Tibial nerve (tissue), 4 donors: ENCODE measurements around the gene PHOSPHO1. TPM values are rescaled to one million over a fixed set of nuclear protein-coding genes. Genes with fewer than 3 reads are reported as not detected.

ENCODE experiments used
- DNase-seq, 2 donors: peaks; one replicate each; pipeline ENCODE4 v3.0.0-alpha.2; 2019; ENCODE audit warnings: low spot score in 2 of 2
- H3K27ac ChIP-seq, 4 donors: fragments of 200-600 bp; sonication (generic) in 3 of 4; one replicate each; pipeline ENCODE4 v1.5.1; 2017 to 2019; ENCODE audit warnings: mild to moderate bottlenecking in 1 of 4
- H3K27me3 ChIP-seq, 2 donors: fragments of 200-600 bp; sonication (generic) in 1 of 2; one replicate each; pipeline versions ENCODE4 v1.5.1 to v1.6.0; 2017 to 2019
- H3K36me3 ChIP-seq, 3 donors: fragments of 200-600 bp; sonication (generic); one replicate each; pipeline ENCODE4 v1.5.1; 2018 to 2019
- H3K4me1 ChIP-seq, 4 donors: fragments of 200-600 bp; sonication (generic) in 3 of 4; one replicate each; pipeline ENCODE4 v1.5.1; 2017 to 2019
- H3K4me3 ChIP-seq, 4 donors: fragments of 200-600 bp; sonication (generic) in 3 of 4; one replicate each; pipeline ENCODE4 v1.5.1; 2017 to 2019; ENCODE audit warnings: mild to moderate bottlenecking in 1 of 4, moderate library complexity in 1 of 4
- H3K9me3 ChIP-seq, 4 donors: fragments of 200-600 bp; sonication (generic) in 3 of 4; one replicate each; pipeline ENCODE4 v1.5.1; 2017 to 2019
- EP300 ChIP-seq, 2 donors: sonication (generic); formaldehyde crosslinking; IDR thresholded peaks; one replicate each; pipeline ENCODE4 v1.6.1; 2017; ENCODE audit warnings: antibody characterized with exemption in 2 of 2, mild to moderate bottlenecking in 1 of 2
- POLR2A ChIP-seq, 2 donors: fragments of 450-650 bp; IDR thresholded peaks; one replicate each; pipeline ENCODE4 v1.6.1; 2017; ENCODE audit warnings: antibody characterized with exemption in 2 of 2, mild to moderate bottlenecking in 2 of 2, moderate library complexity in 2 of 2
- WGBS, 2 donors: methylation state at CpG; one replicate each; pipeline ENCODE4 v1.1.5; 2018; 5-methylcytosine and 5-hydroxymethylcytosine counted together
- total RNA-seq, 4 donors: library from RNA; depleted of rRNA; stranded (reverse); fragments of >200 nt; gene quantifications; one replicate each; pipeline ENCODE4 v1.1.0, GENCODE V29; 2016
- TF ChIP-seq, protein P1 (sequence below), 5 experiments: fragments of 200-600 bp in 3 of 5; fragments of 450-650 bp in 2 of 5; sonication (generic) in 3 of 5; IDR thresholded peaks; one replicate each; pipeline ENCODE4 v1.5.1; 2016 to 2019; ENCODE audit warnings: antibody characterized with exemption in 5 of 5, mild to moderate bottlenecking in 3 of 5, moderate library complexity in 2 of 5

PHOSPHO1 gene
- total RNA-seq, 4 donors from 2014 or later, result 0.21 to 1.3 (median 0.98) TPM; not detected in 1

DNA sequence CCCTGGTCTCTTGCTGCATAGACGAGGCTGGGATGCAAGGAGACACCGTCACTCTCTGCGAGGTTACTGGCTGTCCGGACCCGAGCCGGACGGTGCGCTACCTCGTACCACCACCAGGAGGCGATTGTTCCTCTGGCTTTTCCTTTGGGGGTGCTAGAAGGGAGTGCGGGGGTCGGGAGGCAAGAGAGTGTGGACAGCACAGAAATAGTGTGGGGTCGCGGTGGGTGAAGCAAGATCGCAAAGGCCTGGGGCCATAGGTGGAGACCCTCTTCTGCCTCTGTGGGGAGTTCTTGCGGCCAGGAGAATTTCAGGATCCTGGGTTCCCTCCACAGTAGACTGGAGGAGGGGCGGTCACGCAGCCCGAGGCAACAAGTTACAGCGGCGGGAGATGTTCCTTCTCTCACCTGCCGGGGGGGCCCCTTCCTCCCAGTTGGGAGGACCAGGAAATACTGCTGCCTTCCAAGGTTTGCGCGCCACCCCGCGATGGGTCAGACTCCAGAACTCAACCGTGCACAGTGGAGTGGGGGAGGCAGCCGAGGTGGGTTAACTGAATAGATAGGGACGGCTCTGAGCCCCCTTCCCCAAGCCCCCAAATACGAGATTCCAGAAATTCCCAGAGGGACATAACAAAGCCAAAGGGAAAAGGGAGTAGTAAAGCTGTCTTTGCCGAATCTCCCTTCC, 6.9 kb downstream of the PHOSPHO1 start:
- Histone ChIP-seq H3K36me3 (no peaks in the 10 kb centered on the region), H3K9me3 (no peaks in the 10 kb centered on the region), H3K27me3 (peaks cover 0 to 94% of the 10 kb centered on the region in 2 donors), H3K27ac (no peak overlapping the region), H3K4me1 (peaks cover 0 to 25% (median 17%) of the 10 kb centered on the region in 4 donors), H3K4me3 (peak overlapping the region in 2 of 4 donors; percentile 13 to 15)
- no peak for TF ChIP-seq POLR2A (IDR thresholded peaks at IDR 0.05)
- TF ChIP-seq, protein P1, sequence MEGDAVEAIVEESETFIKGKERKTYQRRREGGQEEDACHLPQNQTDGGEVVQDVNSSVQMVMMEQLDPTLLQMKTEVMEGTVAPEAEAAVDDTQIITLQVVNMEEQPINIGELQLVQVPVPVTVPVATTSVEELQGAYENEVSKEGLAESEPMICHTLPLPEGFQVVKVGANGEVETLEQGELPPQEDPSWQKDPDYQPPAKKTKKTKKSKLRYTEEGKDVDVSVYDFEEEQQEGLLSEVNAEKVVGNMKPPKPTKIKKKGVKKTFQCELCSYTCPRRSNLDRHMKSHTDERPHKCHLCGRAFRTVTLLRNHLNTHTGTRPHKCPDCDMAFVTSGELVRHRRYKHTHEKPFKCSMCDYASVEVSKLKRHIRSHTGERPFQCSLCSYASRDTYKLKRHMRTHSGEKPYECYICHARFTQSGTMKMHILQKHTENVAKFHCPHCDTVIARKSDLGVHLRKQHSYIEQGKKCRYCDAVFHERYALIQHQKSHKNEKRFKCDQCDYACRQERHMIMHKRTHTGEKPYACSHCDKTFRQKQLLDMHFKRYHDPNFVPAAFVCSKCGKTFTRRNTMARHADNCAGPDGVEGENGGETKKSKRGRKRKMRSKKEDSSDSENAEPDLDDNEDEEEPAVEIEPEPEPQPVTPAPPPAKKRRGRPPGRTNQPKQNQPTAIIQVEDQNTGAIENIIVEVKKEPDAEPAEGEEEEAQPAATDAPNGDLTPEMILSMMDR (IDR thresholded peaks at IDR 0.05), result peak; percentile 78 to 89 (median 82)
- 4 to 6% methylated on average over 24 to 31 of the region's 31 CpGs for WGBS, 2 donors
- peak; percentile 49 to 58 for DNase-seq

DNA sequence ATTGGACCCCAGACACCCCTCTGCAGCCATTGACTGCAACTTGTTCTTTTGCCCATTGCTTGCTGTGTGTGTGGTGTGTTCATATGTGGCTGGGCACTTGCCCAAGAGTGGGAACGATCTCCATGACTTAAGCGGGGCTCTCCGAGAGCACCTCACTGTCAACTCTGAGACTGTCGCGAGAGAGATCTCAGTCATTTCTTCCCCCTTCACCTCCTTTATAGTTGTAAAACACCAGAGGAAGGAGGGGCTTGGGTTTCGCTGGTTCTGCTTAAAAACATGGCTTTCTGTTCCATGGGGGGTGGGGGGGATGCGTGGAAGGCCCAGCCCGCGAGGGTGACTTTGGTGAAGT, 7.4 kb downstream of the PHOSPHO1 start:
- Histone ChIP-seq H3K36me3 (no peaks in the 10 kb centered on the region), H3K27me3 (peaks cover 0 to 90% of the 10 kb centered on the region in 2 donors), H3K27ac (no peak overlapping the region), H3K4me3 (no peak overlapping the region), H3K9me3 (no peaks in the 10 kb centered on the region), H3K4me1 (peaks cover 0 to 28% (median 19%) of the 10 kb centered on the region in 4 donors)
- TF ChIP-seq POLR2A (IDR thresholded peaks at IDR 0.05), result no peak
- TF ChIP-seq, protein P1 (IDR thresholded peaks at IDR 0.05), result no peak
- no peak for TF ChIP-seq EP300 (IDR thresholded peaks at IDR 0.05)
- 9 to 17% methylated on average over 9 of the region's 9 CpGs for WGBS, 2 donors
- no peak for DNase-seq

DNA sequence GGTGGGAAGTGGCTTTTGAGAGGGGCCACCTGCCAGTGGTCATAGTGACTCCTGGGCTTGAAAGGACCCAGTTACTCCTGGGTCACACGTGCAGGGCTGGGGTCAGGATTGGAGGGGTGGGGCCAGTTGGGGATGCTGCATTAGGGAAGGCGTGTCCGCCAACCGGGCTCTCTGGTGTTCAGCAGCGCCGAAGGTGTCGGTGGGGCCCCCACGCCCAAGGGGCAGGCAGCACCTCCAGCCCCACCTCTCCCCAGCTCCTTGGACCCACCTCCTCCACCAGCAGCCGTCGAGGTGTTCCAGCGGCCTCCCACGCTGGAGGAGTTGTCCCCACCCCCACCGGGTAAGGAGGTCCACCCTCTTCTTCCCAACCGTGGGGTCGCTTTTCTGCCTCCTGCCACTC, 10.6 kb downstream of the PHOSPHO1 start:
- 65 to 76% methylated on average over 9 to 15 of the region's 15 CpGs for WGBS, 2 donors
- H3K4me1 ChIP-seq, result peaks cover 0 to 47% (median 29%) of the 10 kb centered on the region in 4 donors

DNA sequence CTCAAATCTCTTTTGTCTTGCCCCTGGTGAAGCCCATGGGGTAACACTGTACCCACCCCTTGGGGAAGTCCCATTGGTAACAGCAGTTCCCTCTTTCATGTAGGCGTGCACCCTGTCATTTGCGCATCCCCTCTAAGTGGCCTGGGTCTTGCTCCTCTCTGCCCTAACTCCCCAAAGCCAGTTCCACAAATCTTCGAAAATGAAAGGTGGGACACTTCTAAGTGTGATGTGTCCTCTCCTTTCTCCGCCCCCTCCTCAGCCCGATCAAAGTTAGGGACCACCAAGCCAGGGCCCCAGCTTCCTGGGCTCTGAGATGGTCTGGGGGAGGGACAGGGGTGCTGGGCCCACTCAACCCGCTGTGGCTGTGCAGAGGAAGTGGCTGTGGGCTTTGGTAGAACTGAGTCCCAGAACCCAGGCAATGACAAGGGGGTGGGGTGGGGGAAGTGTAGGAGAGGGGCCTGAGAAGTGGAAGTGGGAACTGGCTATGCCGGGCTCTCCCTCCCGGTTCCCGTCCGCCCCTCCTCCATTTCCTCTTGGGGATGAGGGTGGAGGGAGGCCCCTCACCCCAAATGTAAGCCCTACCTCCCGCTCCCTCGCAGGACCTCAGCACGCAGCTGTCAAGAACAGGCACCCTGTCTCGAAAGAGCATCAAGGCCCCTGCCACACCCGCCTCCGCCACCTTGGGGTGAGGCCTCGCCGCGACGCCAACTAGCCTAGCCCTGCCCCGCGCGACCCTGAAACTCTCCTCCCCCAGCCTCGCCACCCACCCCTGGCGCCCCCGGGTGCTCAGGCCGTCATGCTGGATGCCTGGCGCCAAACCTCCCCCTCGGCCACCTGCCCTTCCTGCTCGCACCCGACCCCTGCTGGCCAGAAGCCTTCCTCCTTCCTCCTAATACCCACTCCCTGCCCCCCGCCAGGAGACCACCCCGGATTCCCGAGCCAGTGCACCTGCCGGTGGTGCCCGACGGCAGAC, 11.4 kb downstream of the PHOSPHO1 start:
- H3K27ac ChIP-seq, result peak overlapping the region in 1 of 4 donors; percentile 59
- TF ChIP-seq POLR2A (IDR thresholded peaks at IDR 0.05) (no peak), EP300 (IDR thresholded peaks at IDR 0.05) (no peak)
- TF ChIP-seq, protein P1 (IDR thresholded peaks at IDR 0.05), result peak in 1 of 5 experiments; percentile 7
- no peak overlapping the region for H3K4me3 ChIP-seq
- no peaks in the 10 kb centered on the region for H3K9me3 ChIP-seq
- WGBS, 2 donors, result 43 to 45% methylated on average over 34 to 37 of the region's 37 CpGs
- peaks cover 0 to 41% (median 22%) of the 10 kb centered on the region in 4 donors for H3K4me1 ChIP-seq
- no peaks in the 10 kb centered on the region for H3K36me3 ChIP-seq
- peaks cover 0 to 58% of the 10 kb centered on the region in 2 donors for H3K27me3 ChIP-seq
- no peak for DNase-seq

More for the DNA sequence above, 10.6 kb downstream of the PHOSPHO1 start:
- no peak for DNase-seq
- Histone ChIP-seq H3K27me3 (peaks cover 0 to 65% of the 10 kb centered on the region in 2 donors), H3K27ac (peak overlapping the region in 1 of 4 donors; percentile 59), H3K36me3 (no peaks in the 10 kb centered on the region), H3K4me3 (no peak overlapping the region), H3K9me3 (no peaks in the 10 kb centered on the region)
- TF ChIP-seq POLR2A (IDR thresholded peaks at IDR 0.05) (no peak), EP300 (IDR thresholded peaks at IDR 0.05) (no peak)
- TF ChIP-seq, protein P1 (IDR thresholded peaks at IDR 0.05), result no peak
